Measurements from ENCODE around the gene MOSPD3.

Gene MOSPD3

DNA sequence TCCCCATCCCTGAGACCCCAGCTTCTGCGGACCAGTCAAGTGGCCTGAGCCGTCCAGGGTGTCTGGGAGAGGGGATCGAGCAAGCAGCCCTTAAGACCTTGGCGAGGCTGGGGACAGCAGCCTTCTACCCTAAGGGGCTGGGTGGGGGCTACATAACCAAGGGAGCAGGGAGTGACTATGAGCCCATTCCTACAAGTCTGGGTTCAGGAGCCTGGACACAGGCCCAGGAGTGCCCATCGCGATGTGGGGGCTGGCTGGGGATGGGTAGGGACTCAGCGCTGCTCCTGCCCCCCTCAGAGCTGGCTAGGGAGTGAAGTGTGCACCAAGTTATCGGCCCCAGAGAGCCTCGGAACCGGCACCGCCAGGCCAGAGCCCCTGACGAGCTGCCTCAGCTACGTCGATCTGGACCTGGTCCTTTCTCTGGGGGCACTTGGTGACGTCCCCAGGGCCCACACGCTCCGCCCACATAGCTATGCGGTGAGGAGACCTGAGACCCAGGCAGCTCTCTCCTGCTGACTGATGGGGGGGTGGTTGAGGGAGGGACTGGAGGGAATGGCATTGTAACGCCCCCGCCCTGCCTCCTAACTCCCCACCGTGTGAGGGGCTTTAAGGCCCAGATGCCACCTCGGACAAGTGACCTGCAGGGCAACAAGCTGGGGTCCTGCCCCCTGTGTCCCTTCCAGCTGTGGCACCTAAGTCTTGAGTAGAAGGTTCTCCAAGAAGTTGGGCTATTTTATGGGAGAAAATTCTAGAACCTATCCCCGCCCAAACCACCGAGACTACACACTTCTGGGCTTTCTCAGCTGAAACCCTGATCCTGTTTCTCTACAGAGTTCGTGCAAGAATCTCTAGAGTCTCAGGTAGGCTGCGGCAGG lies 41.1 kb upstream of the MOSPD3 start:
- no peak for DNase-seq (ENCODE audit: low spot score in 2 of 2)
- no peak overlapping the region for H3K4me3 ChIP-seq
- H3K9me3 ChIP-seq = no peaks in the 10 kb centered on the region
- H3K27me3 ChIP-seq (ENCODE audit: low read depth) = no peaks in the 10 kb centered on the region; the same call in 1 of the 2 replicates
- in situ Hi-C loops (cut with MboI; ENCODE audit: low sequenced_read_pairs) = no loop called here
- H3K36me3 ChIP-seq (replicated peaks) = peaks cover 4% of the 10 kb centered on the region
- H3K4me1 ChIP-seq = peaks cover 3% of the 10 kb centered on the region; the same call in 1 of the 2 replicates

DNA sequence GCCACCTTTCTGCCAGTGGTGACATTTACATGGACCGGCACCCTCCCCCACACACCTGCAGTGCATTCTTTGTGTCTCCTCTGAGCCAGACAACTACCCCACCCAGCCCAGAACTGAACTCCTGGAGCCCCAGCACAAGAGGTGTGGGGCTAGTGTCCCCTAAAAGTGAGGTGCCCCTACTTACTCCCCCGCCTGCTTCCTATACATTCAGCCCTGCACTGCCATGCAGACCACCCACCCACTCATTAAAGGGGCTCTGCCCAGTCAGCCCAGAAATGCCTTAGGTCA lies 40.6 kb upstream of the MOSPD3 start:
- H3K36me3 ChIP-seq (replicated peaks) = peaks cover 8% of the 10 kb centered on the region
- no peaks in the 10 kb centered on the region for H3K9me3 ChIP-seq
- H3K4me1 ChIP-seq = peaks cover 3% of the 10 kb centered on the region; the same call in 1 of the 2 replicates
- in situ Hi-C loops (cut with MboI; ENCODE audit: low sequenced_read_pairs) = no loop called here
- H3K27me3 ChIP-seq (ENCODE audit: low read depth) = no peaks in the 10 kb centered on the region; the same call in 1 of the 2 replicates
- DNase-seq (ENCODE audit: low spot score in 2 of 2) = no peak
- H3K4me3 ChIP-seq = no peak overlapping the region

DNA sequence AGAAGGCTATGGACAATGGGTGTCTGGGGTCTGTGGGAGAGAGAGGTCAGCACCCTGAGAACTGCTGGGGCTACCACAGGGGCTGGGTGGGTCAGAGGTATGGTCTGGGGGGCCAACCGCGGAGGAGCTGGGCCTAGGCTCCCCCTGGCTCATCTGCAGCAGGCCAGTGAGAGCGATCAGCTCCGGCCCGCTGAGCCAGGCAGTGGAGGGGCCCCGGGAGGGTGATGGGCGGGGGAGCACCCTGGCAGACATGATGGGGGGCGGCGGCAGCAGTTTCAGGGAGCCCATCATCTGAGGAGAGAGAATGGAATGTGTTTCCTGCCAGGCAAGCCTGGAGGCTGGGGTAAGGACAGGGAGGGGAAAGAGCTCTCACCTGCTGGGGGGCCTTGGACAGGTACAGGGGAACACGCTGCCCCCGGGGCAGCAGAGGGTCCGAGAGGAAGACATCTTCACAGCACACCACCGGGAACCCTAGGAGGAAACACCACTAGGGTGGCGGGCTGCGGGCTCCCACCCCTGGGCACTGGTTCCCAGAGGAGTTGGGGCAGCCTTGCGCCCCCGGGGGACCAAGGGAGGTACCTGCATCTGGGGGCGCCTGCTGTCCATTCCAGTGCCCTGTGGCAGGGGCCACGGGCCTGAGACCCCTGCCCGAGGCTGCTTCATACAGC lies 39.9 kb upstream of the MOSPD3 start:
- no peaks in the 10 kb centered on the region for H3K9me3 ChIP-seq
- H3K27me3 ChIP-seq (ENCODE audit: low read depth) = no peaks in the 10 kb centered on the region; the same call in 1 of the 2 replicates
- H3K4me1 ChIP-seq = peaks cover 3% of the 10 kb centered on the region; the same call in 1 of the 2 replicates
- DNase-seq (ENCODE audit: low spot score in 2 of 2) = no peak
- peaks cover 8% of the 10 kb centered on the region for H3K36me3 ChIP-seq (replicated peaks)
- in situ Hi-C loops (cut with MboI; ENCODE audit: low sequenced_read_pairs) = no loop called here
- no peak overlapping the region for H3K4me3 ChIP-seq

DNA sequence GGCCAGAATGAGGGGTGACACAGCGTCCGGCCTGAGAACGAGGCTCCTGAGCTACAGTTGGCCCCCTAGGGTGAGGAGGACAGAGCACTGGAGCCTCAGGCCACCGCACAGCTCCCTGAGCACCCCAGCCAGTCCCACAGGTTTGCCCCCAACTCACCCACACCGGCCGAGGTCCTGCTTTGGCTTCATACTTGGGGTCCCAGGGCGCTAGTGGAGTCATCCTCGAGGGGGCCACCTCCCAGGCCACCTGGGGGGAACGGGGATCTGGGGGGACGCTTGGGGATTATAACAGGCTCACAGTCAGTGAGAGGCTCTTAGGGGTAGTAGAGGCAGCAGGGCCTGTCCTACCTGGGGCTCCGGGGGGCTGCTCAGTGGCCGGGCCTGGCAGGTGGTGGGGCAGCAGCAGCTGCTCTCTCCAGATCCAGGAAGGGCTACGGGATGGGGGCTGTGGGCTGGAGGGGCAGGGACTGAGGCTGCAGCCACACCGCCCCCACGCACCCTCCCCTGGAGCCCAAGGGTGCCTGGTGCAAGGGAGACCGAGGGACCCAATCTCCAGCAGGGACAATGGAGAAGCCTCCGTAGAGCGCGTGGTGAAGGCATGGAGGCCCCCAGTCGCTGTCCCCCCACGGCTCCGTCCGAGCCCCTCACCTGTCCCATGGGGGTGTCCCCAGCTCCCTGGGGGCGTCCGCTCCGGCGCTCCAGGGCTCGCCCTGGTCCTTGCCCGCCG lies 39.2 kb upstream of the MOSPD3 start:
- Histone ChIP-seq H3K9me3 (no peaks in the 10 kb centered on the region), H3K36me3 (replicated peaks) (peaks cover 13% of the 10 kb centered on the region), H3K4me3 (no peak overlapping the region), H3K4me1 (peaks cover 3% of the 10 kb centered on the region; the same call in 1 of the 2 replicates), H3K27me3 (ENCODE audit: low read depth) (no peaks in the 10 kb centered on the region; the same call in 1 of the 2 replicates)
- DNase-seq (ENCODE audit: low spot score in 2 of 2) = no peak
- in situ Hi-C loops (cut with MboI; ENCODE audit: low sequenced_read_pairs) = no loop called here

DNA sequence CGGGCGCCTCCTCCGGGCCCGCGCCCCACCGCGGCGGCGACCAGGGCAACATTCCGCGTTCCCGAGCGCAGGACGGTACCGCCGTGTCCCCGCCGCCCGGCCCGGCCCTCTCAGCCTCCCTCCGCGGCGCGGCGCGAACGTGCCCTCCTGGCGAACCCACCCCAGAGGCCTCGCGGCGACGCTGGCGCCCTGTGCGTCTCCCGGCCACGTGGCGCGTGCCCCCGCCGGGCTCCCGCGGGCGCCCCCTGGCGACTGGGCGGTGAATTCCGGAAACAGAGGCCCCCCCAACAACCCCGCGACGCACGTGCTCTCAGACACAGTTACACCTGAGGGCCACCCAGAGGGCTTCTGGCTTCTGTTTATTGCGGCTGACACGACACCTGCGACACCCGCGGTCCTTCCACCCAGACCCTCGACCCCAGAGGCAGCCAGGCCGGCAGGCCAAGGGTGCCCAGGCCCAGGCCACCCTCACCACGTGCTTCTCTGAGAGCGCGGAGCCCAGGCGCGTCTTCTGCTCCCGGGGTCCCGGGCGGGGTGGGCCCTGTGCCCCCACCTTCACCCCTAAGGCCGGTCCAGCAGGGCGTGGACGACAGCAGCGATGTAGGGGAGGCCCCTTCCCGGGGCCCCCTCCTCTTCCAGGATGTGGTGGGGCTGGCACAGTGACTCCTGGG lies 38.5 kb upstream of the MOSPD3 start, which contains the start of gene SAP25:
Gene SAP25 (minus strand): TSS at position 210 of the 671 bp plus-strand sequence. CDS start 158 bp downstream, at position 52.
- peaks cover 15% of the 10 kb centered on the region for H3K36me3 ChIP-seq (replicated peaks)
- peaks cover 3% of the 10 kb centered on the region; the same call in 1 of the 2 replicates for H3K4me1 ChIP-seq

DNA sequence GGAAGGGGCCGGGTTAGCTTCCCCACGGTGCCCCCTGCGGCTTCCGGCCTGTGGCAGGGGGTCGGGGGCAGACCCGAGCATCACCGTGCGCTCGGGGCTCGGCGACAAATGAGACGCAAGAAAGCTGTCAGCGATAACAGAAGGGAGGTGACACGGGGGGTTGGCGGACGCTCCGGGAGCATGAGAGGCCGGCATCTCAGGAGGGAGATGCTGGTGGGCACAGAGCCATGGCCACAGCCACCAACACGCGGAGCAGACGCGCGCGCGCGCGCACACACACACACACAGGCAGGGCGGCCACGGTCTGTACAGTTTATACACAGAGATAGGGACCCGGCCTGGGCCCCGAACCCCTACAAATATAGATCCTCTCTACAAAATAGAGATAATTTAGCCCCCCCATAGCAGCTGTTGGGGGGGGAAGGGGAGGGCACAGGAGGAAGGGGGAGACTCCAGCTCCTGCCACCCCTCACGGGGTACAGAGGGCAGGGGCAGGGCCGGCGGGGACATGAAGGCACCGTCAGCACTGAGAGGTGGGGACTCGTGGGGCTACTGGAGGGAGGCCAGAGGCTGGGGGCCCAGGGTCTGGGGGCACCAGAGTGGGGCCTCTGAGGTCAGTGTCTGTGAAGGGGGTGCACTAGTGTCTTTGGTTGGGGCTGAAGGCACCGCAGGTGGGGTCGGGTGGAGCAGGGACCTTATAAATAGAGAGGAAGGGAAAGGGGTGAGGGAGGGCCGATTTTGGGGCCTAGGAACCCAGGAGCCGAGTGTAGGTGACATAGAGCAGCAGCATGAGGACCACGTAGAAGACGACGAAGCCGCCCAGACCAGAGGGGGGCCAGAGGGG lies 37.8 kb upstream of the MOSPD3 start:
- Histone ChIP-seq H3K4me1 (peaks cover 3% of the 10 kb centered on the region; the same call in 1 of the 2 replicates), H3K36me3 (replicated peaks) (peaks cover 16% of the 10 kb centered on the region), H3K27me3 (ENCODE audit: low read depth) (no peaks in the 10 kb centered on the region; the same call in 1 of the 2 replicates), H3K9me3 (no peaks in the 10 kb centered on the region), H3K4me3 (no peak overlapping the region)
- DNase-seq (ENCODE audit: low spot score in 2 of 2) = no peak
- in situ Hi-C loops (cut with MboI; ENCODE audit: low sequenced_read_pairs) = no loop called here

More for the DNA sequence above, 38.5 kb upstream of the MOSPD3 start, which contains the start of gene SAP25:
- in situ Hi-C loops (cut with MboI; ENCODE audit: low sequenced_read_pairs) = no loop called here
- DNase-seq (ENCODE audit: low spot score in 2 of 2) = no peak
- H3K27me3 ChIP-seq (ENCODE audit: low read depth) = no peaks in the 10 kb centered on the region; the same call in 1 of the 2 replicates
- H3K9me3 ChIP-seq = no peaks in the 10 kb centered on the region
- H3K4me3 ChIP-seq = no peak within 1 kb of the TSS

DNA sequence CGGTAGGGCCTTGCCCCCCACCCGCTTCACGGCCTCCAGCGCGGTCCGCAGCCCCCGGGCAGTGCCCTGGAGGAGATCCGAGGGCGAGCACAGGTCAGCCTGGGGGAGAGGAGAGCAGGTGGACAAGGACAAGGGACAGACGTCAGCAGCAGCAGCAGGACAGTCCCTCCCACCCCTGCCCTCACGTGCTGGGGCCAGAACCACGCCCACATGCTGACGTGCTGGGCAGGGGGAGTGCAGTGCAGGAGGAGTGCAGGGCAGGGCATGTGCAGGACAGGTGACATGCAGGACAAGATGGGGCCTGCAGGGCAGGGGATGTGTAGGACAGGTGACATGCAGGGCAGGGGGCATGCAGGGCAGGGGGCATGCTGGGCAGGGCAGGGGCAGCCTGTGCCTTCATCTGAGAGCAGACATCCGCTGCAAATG lies 37.1 kb upstream of the MOSPD3 start:
- Histone ChIP-seq H3K9me3 (no peaks in the 10 kb centered on the region), H3K4me1 (peaks cover 3% of the 10 kb centered on the region; the same call in 1 of the 2 replicates), H3K36me3 (replicated peaks) (peaks cover 19% of the 10 kb centered on the region), H3K4me3 (no peak overlapping the region), H3K27me3 (ENCODE audit: low read depth) (no peaks in the 10 kb centered on the region; the same call in 1 of the 2 replicates)
- no peak for DNase-seq (ENCODE audit: low spot score in 2 of 2)
- in situ Hi-C loops (cut with MboI; ENCODE audit: low sequenced_read_pairs) = no loop called here

DNA sequence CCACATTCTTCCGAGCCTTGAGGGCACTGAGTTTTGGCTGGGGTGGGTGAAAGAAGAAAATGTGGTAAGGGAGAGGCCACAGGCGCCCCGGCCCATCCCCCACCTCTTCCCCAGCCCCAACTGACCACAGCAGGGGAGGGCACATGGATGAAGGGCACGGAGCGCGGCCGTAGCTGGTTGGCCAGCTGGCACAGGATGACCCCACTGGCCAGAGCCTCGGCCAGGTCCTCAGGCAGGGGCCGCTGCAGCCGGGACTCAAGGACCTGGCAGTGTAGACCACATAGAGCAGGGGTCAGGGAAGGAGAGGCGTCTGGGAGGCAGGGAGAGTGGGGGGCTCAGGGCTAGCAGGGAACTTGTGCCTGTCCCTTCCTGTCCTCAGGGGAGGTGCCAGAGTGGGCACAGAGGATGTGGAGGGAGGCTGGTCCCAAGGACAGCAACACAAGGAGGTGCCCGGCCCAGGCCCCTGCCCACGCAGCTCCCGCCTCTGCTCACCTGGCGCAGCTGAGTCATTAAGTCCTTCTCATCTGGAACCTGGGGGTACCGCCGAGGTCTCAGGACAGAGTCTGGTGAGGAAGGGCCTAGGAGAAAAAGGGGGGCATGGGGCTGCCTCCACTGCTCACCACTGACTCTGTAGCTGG lies 36.5 kb upstream of the MOSPD3 start:
- Histone ChIP-seq H3K9me3 (no peaks in the 10 kb centered on the region), H3K4me3 (no peak overlapping the region), H3K27me3 (ENCODE audit: low read depth) (no peaks in the 10 kb centered on the region), H3K36me3 (replicated peaks) (peaks cover 23% of the 10 kb centered on the region), H3K4me1 (no peaks in the 10 kb centered on the region)
- in situ Hi-C loops (cut with MboI; ENCODE audit: low sequenced_read_pairs) = no loop called here
- no peak for DNase-seq (ENCODE audit: low spot score in 2 of 2)

DNA sequence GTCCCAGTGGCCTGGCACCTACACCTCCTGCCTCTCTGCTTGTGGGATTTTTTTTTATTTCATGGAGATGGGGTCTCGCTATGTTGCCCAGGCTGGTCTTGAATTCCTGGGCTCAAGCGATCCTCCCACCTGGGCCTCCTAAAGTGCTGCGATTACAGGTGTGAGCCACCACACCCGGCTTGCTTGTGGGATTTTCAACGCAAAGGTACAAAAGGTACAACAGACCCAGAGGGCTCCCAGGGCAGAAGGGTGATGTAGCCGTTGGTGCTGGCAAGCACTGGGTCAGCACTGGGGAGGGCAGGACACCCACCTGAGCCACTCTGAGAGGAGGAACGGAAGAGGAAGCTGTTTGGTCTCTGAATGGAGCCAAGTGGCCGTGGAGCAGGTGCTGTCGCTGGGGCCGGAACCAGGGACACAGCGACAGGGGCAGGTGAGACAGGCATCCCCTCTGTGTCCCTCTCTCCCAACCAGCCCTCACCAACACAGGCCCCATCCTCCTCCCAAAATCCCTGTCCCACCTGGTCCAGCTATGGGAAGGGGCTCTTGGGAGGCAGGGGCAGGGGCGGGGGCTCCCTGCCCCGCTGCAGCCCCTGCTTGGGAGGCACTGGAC lies 35.9 kb upstream of the MOSPD3 start:
- DNase-seq (ENCODE audit: low spot score in 2 of 2) = no peak
- H3K4me3 ChIP-seq = no peak overlapping the region
- no peaks in the 10 kb centered on the region for H3K9me3 ChIP-seq
- no peaks in the 10 kb centered on the region for H3K27me3 ChIP-seq (ENCODE audit: low read depth)
- no peaks in the 10 kb centered on the region for H3K4me1 ChIP-seq
- H3K36me3 ChIP-seq (replicated peaks) = peaks cover 27% of the 10 kb centered on the region
- in situ Hi-C loops (cut with MboI; ENCODE audit: low sequenced_read_pairs) = no loop called here

DNA sequence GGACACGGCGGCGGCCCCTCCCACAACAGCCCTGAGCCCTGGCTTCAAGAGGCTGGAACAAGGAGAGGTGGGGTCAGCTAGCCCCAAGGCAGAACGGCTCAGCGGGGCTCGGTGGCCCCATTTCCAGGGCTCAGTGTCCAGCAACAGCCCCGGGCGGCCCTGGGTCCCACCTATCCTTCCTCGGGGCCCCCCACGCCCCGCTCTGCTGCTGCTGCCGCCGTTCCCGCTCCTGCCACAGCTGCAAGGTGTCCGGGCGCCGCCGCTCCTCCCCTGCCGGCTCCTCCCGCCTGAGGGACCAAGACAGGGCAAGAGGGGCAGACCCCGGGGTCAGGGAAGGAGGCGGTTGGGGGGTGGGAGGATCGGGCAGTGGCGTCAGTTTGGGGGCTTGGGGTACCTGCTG lies 35.2 kb upstream of the MOSPD3 start:
- H3K9me3 ChIP-seq = no peaks in the 10 kb centered on the region
- peaks cover 29% of the 10 kb centered on the region for H3K36me3 ChIP-seq (replicated peaks)
- no peaks in the 10 kb centered on the region for H3K27me3 ChIP-seq (ENCODE audit: low read depth)
- no peaks in the 10 kb centered on the region for H3K4me1 ChIP-seq
- in situ Hi-C loops (cut with MboI; ENCODE audit: low sequenced_read_pairs) = no loop called here
- H3K4me3 ChIP-seq = no peak overlapping the region
- DNase-seq (ENCODE audit: low spot score in 2 of 2) = no peak

DNA sequence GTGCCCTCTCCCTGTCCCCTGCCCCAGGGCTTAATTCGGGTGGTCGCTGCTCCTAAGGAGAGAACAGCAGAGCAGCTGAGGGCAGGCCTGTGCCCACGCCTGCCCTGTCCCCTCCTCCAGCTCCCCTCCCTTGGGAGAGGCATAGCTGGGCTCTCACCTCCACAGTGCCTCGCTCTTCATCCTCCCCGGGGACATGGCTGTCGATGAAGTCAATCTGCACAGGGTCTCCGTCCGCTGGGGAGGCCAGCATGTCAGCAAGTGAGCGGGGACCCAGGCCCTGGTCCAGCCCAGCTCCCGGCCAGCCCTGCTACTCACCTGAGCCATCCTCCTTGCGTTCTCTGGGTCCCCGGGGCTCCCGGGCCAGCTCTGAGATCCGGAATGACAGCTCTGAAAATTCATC lies 34.8 kb upstream of the MOSPD3 start:
- H3K4me1 ChIP-seq = no peaks in the 10 kb centered on the region
- no peaks in the 10 kb centered on the region for H3K9me3 ChIP-seq
- no peak overlapping the region for H3K4me3 ChIP-seq
- no peaks in the 10 kb centered on the region for H3K27me3 ChIP-seq (ENCODE audit: low read depth)
- in situ Hi-C loops (cut with MboI; ENCODE audit: low sequenced_read_pairs) = no loop called here
- H3K36me3 ChIP-seq (replicated peaks) = peaks cover 29% of the 10 kb centered on the region
- DNase-seq (ENCODE audit: low spot score in 2 of 2) = no peak
